ENCODE data around the gene SET.

GRCh38 chr9:128654481-128654880 lies 34.5 kb upstream of the SET start:
- TF ChIP-seq POLR2A (IDR thresholded peaks at IDR 0.05) (no peak), CTCF (IDR thresholded peaks at IDR 0.05 in 4 of 5, conservative IDR thresholded peaks at IDR 0.05 in 1 of 5) (no peak)
